HUDEP-2 (cell line): Measurements from ENCODE around the gene COL5A1.

Source experiments
- DNase-seq, 76 experiments: peaks; one replicate each; lab custom pipeline; 2025; ENCODE audit not compliant: unreplicated experiment in 76 of 76; lab: John Stamatoyannopoulos, UW

COL5A1 gene

GRCh38 chr9:134781591-134782302 is 140.1 kb downstream of the COL5A1 start:
- DNase-seq = no peak

DNA sequence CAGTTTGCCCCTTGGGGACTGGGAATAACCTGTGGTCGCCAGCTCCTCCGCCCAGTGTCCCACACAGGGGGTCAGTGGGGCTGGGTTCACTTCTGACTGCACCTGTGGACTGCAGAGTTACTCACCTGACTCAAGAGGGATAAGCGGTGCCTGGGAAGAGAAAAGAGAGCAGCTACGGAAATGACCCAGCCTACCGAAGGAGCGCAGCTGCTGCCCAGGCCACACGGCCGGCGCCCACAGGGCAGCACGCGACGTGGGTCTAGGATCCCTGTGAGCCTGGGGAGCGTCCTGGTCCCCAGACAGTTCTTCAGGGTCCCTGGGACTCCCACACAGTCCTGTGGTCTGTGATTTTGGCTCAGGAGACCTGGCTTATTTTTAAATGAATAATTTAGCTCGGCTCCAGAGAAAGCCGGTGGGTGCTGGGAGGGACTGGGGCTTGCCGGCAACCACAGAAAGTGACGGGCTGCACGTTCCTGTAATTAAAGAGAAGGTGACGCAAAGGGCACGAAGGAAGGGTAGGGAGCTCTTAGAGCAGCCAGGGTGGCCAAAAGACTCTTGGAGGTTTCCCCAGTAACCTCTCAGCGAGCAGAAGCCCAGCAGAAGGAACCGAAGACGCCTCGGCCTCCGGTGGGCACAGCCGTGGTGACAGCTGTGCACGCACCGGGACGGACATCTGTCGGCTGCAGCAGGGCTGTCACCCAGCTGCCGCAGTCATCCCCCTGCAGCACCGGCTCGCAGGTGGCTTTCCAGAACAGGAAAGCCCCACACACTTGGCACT is 141.5 kb downstream of the COL5A1 start:
- DNase-seq = no peak

GRCh38 chr9:134783699-134784039 is 142.1 kb downstream of the COL5A1 start:
- DNase-seq = no peak

- no peak for DNase-seq
Observed at GRCh38 chr9:134784577-134785305, 143.1 kb downstream of the COL5A1 start.

DNA sequence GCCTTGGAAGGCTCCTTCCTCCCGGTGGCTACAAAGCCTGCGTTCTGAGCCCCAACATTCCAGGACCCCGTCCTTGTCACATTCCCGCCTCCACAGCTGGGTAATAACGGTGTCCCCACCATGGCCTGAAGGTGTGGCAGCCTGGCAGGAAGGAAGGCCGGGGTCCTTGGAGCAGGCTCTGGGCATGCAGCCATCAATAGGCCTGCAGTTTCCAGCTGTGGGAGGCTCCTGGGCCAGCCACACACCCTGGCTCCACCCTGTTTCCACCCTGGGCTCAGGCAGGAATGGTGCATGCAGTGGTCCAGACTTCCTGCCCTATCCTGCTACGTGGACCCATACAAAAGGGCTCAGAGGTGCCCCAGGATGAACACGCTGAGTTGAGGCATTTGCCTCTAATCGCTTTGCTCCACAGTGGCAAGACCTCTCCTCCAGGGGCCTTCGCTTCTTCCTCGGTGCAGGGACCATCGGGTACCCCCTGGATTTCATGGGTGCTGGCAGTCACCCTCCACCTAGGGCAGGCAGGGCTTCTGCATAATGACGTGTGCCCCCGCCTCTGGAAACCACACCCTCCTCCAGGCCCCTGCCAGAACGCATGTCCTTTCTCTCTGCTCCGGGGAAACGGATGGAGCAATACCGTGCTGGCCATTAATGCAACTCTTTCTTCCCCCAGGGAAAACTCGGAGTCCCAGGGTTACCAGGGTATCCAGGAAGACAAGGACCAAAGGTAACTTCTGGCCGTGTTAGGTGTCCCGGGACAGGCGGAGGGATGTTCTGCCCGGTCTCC is 143.9 kb downstream of the COL5A1 start:
- DNase-seq = no peak

DNA sequence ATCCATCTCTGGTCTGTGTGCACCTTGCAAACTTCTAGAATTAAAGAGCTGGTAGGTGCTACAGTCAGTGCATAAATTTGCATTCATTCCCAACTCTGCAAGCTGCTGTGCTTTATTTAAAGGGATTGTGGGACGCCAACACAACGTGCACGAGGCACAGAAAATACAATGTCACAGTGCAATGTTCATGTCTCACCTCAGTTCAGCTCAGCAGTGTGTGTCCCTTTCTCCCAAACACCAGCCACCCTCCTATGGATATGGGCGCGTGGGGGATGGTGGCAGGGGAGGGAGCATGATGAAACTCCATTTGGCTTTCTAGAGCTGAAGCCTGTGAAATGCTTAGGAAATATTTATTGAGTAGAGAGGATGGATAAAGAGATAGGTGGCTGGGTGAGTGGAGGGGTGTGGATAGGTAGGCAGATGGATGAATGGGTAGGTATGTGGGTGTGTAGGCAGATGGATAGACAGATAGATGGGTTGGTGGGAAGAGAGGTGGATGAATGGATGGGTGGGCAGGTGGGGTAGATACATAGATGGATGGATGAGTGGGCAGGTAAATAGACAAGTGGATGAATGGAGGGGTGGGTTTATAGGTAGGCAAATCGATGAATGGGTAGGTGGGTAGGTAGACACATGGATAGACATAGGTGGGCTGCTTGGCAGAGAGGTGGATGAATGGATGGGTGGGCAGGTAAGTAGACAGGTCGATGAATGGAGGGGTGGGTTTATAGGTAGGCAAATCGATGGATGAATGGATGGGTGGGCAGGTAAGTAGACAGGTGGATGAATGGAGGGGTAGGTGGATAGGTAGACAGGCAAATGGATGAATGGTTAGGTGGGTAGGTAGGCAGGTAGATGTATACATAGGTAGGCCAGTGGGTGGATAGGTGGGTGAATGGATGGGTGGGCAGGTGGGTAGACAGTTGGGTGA is 146.3 kb downstream of the COL5A1 start:
- no peak for DNase-seq

DNA sequence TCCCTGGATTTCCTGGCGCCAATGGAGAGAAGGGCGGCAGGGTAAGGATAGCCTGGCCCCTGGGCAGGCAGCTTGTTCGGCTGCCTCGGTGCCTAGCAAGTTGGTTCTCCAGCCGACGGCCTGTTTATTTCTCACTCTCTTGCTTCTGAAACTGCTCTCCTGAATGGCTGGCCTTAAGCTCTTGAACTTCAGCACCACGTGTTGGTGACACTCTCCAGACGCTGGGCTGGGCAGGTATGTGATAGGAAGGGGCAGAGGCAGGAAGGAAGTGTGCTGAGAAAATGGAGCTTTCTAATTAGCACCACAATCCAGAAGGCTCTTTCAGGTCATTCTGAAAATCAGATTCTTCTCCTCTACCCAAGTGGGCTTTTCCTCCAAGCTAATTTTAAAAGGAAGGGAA is 147.6 kb downstream of the COL5A1 start:
- no peak for DNase-seq

DNA sequence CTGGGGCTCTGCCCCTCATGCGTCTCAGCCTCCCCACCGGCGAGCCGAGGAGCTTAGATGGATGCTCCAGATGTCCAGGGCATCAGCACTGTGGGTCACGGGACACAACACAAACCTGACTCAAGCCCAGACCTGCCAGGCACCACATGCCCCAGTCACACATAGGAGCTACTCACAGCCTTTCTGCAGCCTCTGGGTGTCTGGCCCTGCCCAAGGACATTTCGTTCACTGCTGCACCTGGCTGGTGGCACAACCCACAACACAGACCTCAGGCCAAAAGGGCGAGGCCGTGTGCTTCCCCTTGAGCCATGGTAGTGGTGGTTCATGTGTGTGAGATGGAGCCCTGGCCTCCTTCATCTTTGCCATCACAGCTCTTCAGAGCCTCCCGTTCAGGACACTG is 149.4 kb downstream of the COL5A1 start:
- DNase-seq = no peak

- no peak for DNase-seq
Observed at GRCh38 chr9:134792627-134793026, 151.0 kb downstream of the COL5A1 start.

DNA sequence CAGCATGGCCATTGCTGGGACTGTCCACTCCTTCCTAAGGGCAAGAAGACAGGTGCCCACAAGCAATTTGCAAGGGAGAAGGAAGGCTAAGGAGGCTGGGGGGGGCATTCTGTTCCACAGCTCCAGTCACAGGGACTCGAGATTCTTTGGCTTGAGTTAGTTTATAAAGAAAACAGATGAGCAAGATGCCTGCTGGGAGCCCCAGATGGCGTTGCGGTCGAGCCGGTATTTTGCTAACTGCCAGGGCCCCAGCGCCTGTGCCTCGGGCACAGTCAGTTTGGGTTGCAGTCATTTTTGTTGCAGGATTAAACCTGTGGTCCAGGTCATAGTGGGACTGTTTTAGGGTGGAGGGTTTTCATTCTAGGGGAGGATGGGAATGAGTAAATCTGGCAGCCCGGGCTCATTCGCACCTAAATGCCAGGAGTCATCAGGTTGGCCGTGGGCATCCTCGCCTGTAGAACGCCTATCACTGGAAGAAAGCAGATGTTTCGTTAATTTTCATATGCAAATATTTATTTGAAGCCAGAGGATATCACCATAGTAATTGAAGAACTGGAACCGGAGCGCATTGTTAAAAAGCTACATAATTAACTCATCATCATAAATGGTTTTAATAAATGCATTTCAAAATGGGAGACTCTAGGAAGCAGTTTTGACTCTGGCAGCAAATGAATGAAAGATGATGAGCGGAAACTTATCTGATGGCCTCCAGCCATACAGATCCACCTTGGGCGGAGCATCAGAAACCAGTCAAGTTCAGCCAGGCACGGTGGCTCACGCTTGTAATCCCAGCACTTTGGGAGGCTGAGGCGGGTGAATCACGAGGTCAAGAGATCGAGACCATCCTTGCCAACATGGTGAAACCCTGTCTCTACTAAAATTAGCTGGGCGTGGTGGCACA is 151.9 kb downstream of the COL5A1 start:
- no peak for DNase-seq

DNA sequence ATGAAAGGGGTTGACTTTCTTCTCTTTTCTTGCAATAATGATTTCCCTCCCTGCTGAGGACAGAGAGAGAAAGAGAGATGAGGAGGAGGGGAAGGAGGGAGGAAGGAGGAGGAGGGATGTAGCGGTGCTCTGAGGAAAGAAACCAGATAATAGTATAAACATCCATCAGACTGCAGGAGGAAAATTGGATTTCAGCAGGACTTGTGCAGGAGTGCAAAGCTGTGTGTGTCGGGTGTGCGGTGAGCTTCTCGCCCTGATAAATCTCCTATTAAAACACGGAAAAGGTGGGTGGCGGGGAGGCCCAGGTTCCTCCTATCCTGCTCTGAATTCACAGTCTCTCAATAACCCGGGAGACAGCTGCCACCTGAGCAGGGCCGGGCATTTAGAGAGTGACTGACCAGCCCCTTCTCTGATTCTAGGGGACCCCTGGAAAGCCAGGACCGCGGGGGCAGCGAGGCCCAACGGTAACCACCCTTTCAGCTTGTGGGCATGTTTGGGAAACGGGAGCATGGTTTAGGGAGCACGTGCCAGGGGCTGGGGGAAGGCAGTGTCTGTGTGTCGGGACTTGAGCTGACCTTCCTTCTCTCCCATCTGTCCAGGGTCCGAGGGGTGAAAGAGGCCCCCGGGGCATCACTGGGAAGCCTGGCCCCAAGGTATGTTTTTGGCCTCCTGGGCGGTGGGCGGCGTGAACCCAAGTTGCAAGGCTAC is 153.2 kb downstream of the COL5A1 start:
- no peak for DNase-seq

DNA sequence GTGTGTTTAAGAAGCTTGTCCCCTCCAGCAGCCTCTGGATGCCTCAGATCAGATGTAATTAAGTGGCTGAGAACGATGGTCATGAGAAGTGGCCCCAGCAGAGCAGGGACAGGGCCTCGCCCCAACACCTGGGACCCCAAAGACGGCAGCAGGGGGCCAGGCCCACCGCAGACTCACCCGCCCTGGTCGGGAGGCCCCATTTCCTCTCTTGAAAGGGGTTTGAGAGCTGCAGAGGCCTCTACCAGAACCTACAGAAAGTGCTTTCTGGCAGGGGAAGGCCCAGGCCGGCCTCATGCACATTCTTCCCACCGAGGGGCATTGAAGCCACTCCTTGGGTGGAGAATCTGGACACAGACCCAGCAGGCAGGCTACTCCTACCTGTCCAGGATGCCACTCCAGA is 153.8 kb downstream of the COL5A1 start:
- no peak for DNase-seq

DNA sequence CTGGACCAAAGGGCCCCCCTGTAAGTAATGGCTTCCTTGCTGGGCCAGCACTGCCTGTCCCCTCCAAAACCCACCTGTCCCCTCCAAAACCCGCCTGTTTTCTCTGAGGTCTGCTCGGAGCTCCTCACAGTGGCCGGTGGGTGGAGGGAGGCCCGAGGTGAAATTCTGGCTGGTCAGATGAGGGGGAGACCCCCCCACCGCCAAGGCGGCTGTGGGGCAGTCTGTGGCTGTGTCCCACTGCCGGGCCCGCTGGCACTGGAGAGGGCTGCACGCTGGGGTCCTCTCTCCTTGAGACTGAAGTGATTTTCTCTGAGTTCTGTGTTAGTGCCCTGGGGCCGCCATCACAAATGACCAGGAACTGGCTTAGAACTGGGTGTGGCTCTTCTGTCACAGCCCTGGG is 155.3 kb downstream of the COL5A1 start:
- DNase-seq = no peak

DNA sequence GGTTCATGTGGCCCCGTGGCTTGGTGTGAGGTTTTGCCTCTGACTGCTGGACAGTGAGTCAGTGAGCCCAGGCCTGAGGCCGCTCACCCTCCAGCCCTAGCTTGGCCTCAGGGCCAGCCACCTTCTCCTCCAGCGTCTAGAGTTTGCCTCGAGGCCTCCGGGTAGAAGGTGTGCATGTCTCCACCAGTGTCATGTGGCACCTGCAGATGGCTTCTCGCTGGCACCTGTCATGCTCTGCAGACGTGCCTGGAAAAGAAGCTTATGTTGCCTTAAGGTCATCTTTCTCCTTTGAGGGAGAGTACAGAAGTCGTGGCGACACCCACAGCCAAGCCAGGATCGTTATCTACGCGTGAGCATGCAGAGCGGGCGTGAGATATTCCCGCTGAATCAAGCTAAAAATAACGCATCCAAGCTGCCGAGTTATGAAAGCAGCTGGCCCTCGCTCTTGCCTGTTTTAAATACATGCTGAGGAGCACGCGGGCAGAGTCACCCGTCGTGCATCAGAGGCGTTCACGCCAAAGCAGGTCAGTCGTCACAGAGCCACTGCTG is 159.3 kb downstream of the COL5A1 start:
- DNase-seq = no peak

- DNase-seq = no peak
Observed at GRCh38 chr9:134802216-134802795, 160.7 kb downstream of the COL5A1 start.

- no peak for DNase-seq
Observed at GRCh38 chr9:134804871-134805270, 163.3 kb downstream of the COL5A1 start.

DNA sequence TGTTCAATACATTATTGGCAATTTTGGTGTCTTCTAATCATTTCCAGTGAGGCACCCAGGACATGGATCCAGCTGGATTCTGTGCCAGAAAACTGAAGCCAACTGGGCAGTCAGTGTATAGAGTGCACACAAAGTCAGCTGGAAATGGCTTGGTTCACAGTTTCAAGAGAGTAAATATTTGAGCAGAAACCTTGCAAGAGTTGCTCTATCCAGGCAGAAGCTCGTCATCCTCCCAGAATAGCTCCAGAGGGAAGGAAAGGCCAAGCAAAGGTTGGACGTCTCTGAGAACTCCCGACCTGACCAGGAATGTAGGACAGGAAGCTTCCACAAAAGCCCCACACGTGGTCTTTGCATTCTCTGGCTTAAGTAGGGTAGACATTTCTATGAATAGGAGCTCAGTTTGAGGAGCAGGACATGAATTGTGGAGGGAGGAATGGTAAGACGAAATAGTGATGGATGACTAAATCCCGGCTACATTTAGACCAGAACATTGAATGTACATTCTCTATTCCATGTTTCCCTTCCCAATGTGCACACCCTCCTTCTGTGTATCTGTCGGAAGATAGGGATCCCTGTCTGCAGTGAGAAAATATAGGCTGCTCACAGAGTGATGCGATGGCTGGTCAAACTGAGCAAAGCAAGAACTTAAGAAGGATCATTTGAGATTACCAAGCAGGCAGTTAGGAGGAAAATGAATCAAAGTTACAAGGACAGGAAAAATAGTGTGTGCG is 166.3 kb downstream of the COL5A1 start:
- no peak for DNase-seq
